Ascending aorta (tissue), 2 donors: Measurements from ENCODE around the gene ALDH1B1. TPM values are rescaled to one million over a fixed set of nuclear protein-coding genes. Genes with fewer than 3 reads are reported as not detected.

Source experiments
- DNase-seq, 2 donors: peaks; one replicate each; pipeline ENCODE4 v3.0.0-alpha.2; 2019; ENCODE audit warnings: low spot score in 2 of 2
- H3K27ac ChIP-seq, 2 donors: fragments of 200-600 bp; sonication (generic); one replicate each; pipeline ENCODE4 v1.5.1; 2016 to 2017; ENCODE audit warnings: mild to moderate bottlenecking in 1 of 2
- H3K27me3 ChIP-seq: fragments of 200-600 bp; sonication (generic); one replicate; pipeline ENCODE4 v1.5.1; 2017
- H3K36me3 ChIP-seq, 2 donors: fragments of 200-600 bp; sonication (generic); one replicate each; pipeline ENCODE4 v1.5.1; 2016
- H3K4me1 ChIP-seq, 2 donors: fragments of 200-600 bp; sonication (generic); one replicate each; pipeline ENCODE4 v1.5.1; 2016 to 2017; ENCODE audit warnings: mild to moderate bottlenecking in 1 of 2
- H3K4me3 ChIP-seq, 2 donors: fragments of 200-600 bp; sonication (generic); one replicate each; pipeline ENCODE4 v1.5.1; 2016 to 2017; ENCODE audit warnings: mild to moderate bottlenecking in 1 of 2
- H3K9me3 ChIP-seq, 2 donors: fragments of 200-600 bp; sonication (generic); one replicate each; pipeline ENCODE4 v1.5.1; 2016
- intact Hi-C: fragments of 100-400 bp; cut with DNase I; formaldehyde crosslinking; loops from one replicate; pipeline ENCODE4 v1.15.1; 2023
- total RNA-seq: library from RNA; depleted of rRNA; stranded (reverse); fragments of >200 nt; gene quantifications from one replicate; pipeline ENCODE4 v1.1.0, GENCODE V29; 2016
- TF ChIP-seq, protein P1 (sequence below), 3 experiments: fragments of 200-600 bp in 2 of 3; fragments of 450-650 bp in 1 of 3; sonication (generic) in 2 of 3; IDR thresholded peaks; one replicate each; pipeline ENCODE4 v1.5.1; 2016 to 2019; ENCODE audit warnings: antibody characterized with exemption in 3 of 3, mild to moderate bottlenecking in 1 of 3, moderate library complexity in 1 of 3

The ALDH1B1 gene
- total RNA-seq = 85.5 TPM

DNA sequence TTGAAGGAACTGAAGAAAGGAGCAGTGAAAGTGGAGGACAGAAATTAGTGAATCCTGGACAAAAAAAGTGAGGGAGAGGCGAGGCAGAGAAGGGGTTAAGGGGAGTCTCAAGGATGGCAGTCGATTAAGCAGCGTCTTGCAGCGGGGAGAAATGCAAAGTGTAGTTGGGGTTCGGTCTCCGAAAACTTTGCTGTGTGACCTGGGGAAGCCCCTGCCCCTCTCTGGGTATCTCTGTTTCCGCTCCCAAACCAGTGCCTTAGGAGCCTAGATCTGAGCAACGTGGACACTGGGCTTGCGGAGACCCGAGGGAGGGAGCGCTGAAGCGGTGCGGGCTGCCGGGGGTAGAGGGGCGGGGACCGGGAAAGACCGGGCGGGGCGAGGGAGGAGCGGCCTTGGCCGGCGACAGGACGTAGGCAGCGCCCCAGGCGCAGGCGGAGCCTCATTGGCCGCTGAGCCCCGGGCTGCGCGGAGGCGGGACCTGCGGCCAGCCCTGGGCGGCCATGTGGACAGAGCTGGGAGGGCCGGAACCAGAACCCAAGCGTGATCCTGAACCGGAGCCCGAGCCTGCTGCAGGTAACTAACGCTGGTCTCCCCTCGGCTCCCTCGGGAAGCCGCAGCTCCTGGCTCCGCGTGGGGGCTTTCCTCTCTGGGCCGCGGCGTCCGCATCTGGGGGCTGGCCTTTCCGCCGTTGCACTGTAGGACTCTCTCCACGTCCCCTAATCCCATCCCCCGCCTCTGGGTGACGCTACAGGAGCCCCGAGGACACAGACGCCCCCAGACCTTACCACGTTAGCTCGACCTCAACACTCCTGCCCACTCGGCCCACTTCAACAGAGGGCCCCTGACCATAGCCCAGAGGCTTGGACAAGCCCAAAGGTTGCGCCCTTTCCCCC, at the start of gene ALDH1B1:
ALDH1B1 (plus strand) TSS at position 468 of the 893 bp plus-strand sequence. CDS start 3,047 bp downstream, outside the sequence.
- intact Hi-C loops = loop anchor here (2.0 to 10.0 kb wide), 5 partner anchors 16 to 1908 kb away; partner anchors contain the start of genes POLR1E and SLC25A51
- no peaks in the 10 kb centered on the region for H3K27me3 ChIP-seq
- H3K4me3 ChIP-seq = peak within 1 kb of the TSS; percentile 84 to 87
- peaks cover 0 to 13% of the 10 kb centered on the region in 2 donors for H3K9me3 ChIP-seq
- peak; percentile 58 to 94 for DNase-seq
- peak within 1 kb of the TSS; percentile 98 to 99 for H3K27ac ChIP-seq
- TF ChIP-seq, protein P1, sequence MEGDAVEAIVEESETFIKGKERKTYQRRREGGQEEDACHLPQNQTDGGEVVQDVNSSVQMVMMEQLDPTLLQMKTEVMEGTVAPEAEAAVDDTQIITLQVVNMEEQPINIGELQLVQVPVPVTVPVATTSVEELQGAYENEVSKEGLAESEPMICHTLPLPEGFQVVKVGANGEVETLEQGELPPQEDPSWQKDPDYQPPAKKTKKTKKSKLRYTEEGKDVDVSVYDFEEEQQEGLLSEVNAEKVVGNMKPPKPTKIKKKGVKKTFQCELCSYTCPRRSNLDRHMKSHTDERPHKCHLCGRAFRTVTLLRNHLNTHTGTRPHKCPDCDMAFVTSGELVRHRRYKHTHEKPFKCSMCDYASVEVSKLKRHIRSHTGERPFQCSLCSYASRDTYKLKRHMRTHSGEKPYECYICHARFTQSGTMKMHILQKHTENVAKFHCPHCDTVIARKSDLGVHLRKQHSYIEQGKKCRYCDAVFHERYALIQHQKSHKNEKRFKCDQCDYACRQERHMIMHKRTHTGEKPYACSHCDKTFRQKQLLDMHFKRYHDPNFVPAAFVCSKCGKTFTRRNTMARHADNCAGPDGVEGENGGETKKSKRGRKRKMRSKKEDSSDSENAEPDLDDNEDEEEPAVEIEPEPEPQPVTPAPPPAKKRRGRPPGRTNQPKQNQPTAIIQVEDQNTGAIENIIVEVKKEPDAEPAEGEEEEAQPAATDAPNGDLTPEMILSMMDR (IDR thresholded peaks at IDR 0.05) = peak in 1 of 3 experiments; percentile 13
- peaks cover 22 to 24% of the 10 kb centered on the region in 2 donors for H3K36me3 ChIP-seq
- peaks cover 31 to 47% of the 10 kb centered on the region in 2 donors for H3K4me1 ChIP-seq

- Histone ChIP-seq H3K9me3 (no peaks in the 10 kb centered on the region), H3K27me3 (no peaks in the 10 kb centered on the region), H3K27ac (no peak overlapping the region), H3K4me1 (no peaks in the 10 kb centered on the region), H3K36me3 (no peaks in the 10 kb centered on the region), H3K4me3 (no peak overlapping the region)
- TF ChIP-seq, protein P1 (IDR thresholded peaks at IDR 0.05) = no peak
- intact Hi-C loops = no loop called here
- peak in 1 of 2 donors; percentile 12 for DNase-seq
These were observed 49.5 kb upstream of the ALDH1B1 start for GRCh38 chr9:38343037-38343436.

- Histone ChIP-seq H3K4me3 (no peak overlapping the region), H3K4me1 (no peaks in the 10 kb centered on the region), H3K9me3 (no peaks in the 10 kb centered on the region), H3K27ac (no peak overlapping the region), H3K27me3 (no peaks in the 10 kb centered on the region), H3K36me3 (no peaks in the 10 kb centered on the region)
- no peak for DNase-seq
- TF ChIP-seq, protein P1 (IDR thresholded peaks at IDR 0.05) = no peak
- intact Hi-C loops = no loop called here
These were observed 49.0 kb upstream of the ALDH1B1 start for GRCh38 chr9:38343552-38343951.

DNA sequence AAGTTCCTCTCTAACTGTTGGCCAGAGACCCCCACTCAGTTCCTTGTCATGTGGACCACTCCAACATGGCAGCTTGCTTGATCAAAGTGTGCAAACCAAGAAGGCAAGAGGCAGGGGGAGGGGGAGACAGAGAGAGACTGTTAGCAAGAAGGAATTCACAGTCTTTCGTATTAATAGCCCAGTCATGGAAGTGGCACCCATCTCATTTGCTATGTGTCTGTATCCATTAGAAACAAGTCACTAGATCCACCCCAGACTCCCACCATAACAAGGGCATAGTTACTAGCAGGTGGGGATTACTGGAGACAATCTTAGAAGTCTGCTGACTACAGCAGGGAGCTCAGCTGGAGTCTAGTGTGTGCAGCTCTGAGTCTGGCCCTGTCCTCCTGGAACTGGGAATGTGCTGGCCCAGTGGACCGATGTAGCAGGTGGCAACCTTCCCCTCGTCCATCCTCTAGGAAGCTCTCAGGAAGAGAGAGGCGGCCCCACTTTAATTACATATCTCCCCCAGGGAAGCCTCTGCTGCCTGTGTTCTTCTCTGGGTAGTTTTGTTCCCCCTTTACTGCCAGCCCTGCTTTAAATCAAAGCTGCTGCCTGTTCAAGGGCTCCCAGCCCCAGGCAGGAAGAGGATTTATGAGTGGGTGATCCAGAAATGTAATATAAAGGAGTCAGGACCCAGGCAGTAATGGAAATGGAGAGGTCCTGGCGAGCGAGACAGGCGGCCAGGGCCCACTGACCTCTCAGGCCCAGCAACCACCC, 47.8 kb upstream of the ALDH1B1 start:
- peak in 1 of 2 donors; percentile 24 for DNase-seq
- intact Hi-C loops = no loop called here
- H3K4me3 ChIP-seq = no peak overlapping the region
- TF ChIP-seq, protein P1 (IDR thresholded peaks at IDR 0.05) = no peak
- H3K4me1 ChIP-seq = no peaks in the 10 kb centered on the region
- H3K9me3 ChIP-seq = no peaks in the 10 kb centered on the region
- H3K27ac ChIP-seq = no peak overlapping the region
- no peaks in the 10 kb centered on the region for H3K36me3 ChIP-seq
- no peaks in the 10 kb centered on the region for H3K27me3 ChIP-seq

- TF ChIP-seq, protein P1 (IDR thresholded peaks at IDR 0.05) = no peak
- H3K4me3 ChIP-seq = no peak overlapping the region
- H3K36me3 ChIP-seq = no peaks in the 10 kb centered on the region
- no peaks in the 10 kb centered on the region for H3K27me3 ChIP-seq
- DNase-seq = peak in 1 of 2 donors; percentile 34
- intact Hi-C loops = no loop called here
- no peaks in the 10 kb centered on the region for H3K4me1 ChIP-seq
- H3K27ac ChIP-seq = no peak overlapping the region
- no peaks in the 10 kb centered on the region for H3K9me3 ChIP-seq
These were observed 46.4 kb upstream of the ALDH1B1 start for GRCh38 chr9:38345851-38346755.
